GM06990 (cell line): ENCODE measurements around the gene LCA5.
"Not testable (repeated sequence)": the region's sequence is repeated elsewhere in the genome, so short reads cannot be mapped to it uniquely, and the experiment has no call there.

Experiments used
- DNase-seq: peaks from one replicate; pipeline ENCODE4 v3.0.0-alpha.2; 2011; ENCODE audit not compliant: insufficient read length; ENCODE audit errors: extremely low read depth
- H3K27me3 ChIP-seq: replicated peaks from 2 replicates; pipeline ENCODE4 v1.6.0; 2011; ENCODE audit warnings: low read length; ENCODE audit not compliant: control insufficient read depth, insufficient read depth
- H3K36me3 ChIP-seq: 2 replicates; pipeline ENCODE4 v1.5.1; 2011; ENCODE audit warnings: low read length; ENCODE audit not compliant: control insufficient read depth, insufficient read depth
- H3K4me3 ChIP-seq: replicated peaks from 2 replicates; pipeline ENCODE4 v1.5.1; 2011; ENCODE audit warnings: low read depth, mild to moderate bottlenecking, control low read depth, low read length
- TF ChIP-seq, protein P1 (sequence below): IDR thresholded peaks from 2 replicates; pipeline ENCODE4 v1.5.1; 2011; ENCODE audit warnings: low read length, control low read depth, mild to moderate bottlenecking, inconsistent platforms; ENCODE audit not compliant: insufficient read depth, poor library complexity, severe bottlenecking

The LCA5 gene

DNA sequence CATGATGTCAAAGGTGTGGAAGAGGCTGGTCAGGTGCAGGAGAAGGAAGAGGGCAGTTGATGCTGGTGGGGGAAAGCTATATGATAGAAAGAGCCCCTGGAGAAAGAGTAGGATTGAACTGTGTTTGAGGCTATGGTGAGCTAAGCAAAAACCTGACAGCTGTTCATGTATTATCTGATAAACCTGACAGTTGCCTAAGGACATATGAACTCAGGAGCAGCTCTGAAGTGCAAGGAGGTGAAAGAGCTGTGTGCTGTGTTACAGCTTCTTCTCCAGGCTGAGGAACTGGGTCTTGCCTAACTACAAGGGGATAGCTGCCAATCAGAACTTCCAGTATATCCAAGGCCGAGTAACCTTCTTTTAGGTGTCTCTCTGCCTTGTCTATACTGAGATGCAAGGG is 81.8 kb downstream of the LCA5 start:
- Histone ChIP-seq H3K27me3 (no peaks in the 10 kb centered on the region), H3K4me3 (no peak overlapping the region), H3K36me3 (no peaks in the 10 kb centered on the region)
- TF ChIP-seq, protein P1, sequence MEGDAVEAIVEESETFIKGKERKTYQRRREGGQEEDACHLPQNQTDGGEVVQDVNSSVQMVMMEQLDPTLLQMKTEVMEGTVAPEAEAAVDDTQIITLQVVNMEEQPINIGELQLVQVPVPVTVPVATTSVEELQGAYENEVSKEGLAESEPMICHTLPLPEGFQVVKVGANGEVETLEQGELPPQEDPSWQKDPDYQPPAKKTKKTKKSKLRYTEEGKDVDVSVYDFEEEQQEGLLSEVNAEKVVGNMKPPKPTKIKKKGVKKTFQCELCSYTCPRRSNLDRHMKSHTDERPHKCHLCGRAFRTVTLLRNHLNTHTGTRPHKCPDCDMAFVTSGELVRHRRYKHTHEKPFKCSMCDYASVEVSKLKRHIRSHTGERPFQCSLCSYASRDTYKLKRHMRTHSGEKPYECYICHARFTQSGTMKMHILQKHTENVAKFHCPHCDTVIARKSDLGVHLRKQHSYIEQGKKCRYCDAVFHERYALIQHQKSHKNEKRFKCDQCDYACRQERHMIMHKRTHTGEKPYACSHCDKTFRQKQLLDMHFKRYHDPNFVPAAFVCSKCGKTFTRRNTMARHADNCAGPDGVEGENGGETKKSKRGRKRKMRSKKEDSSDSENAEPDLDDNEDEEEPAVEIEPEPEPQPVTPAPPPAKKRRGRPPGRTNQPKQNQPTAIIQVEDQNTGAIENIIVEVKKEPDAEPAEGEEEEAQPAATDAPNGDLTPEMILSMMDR = no peak
- no peak for DNase-seq

DNA sequence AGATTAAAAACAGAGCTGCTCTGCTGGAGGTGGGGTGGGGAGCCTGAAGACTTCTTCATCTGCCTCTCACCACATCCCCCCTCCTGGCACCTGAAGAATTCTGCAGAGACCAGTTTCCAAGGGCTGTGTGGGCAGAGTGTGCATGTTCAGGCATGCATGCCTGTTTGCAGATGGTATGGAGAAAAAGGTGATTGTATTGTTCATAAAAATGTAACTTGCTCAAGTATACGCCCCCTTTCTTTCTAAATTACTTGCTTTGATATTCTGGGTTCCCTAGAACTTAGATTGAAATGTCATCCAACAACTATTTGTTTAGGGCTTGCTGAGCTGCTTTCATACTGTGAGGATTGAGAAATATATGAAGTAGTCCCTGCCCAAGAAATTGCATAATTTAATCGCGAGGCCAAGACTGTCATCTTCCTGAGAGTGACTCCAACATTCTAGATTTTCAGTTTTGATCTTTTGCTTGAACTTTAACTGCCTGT is 83.6 kb downstream of the LCA5 start:
- TF ChIP-seq, protein P1 = no peak
- Histone ChIP-seq H3K4me3 (no peak overlapping the region), H3K27me3 (no peaks in the 10 kb centered on the region), H3K36me3 (no peaks in the 10 kb centered on the region)
- no peak for DNase-seq

DNA sequence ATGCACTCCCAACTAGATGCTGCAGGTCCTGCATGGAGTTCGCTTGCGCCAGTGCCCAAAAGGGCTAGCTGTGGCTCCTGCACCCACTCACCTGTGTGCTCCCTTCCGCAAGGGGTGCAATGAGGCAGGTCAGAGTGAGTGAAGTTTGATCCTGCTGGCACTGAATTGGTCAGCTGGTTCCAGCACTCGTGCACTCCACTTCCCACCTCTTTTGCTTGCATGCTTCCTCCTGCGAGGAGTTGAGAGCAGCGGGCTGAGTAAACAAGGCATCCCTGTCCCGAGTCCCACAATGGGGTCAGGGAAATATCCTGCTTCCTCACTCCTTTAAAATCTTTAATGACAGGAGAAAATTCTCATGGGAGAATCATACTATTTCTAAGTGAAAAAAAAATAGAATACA is 86.2 kb downstream of the LCA5 start:
- DNase-seq = no peak
- Histone ChIP-seq H3K4me3 (no peak overlapping the region), H3K27me3 (no peaks in the 10 kb centered on the region), H3K36me3 (no peaks in the 10 kb centered on the region)
- TF ChIP-seq, protein P1 = no peak

DNA sequence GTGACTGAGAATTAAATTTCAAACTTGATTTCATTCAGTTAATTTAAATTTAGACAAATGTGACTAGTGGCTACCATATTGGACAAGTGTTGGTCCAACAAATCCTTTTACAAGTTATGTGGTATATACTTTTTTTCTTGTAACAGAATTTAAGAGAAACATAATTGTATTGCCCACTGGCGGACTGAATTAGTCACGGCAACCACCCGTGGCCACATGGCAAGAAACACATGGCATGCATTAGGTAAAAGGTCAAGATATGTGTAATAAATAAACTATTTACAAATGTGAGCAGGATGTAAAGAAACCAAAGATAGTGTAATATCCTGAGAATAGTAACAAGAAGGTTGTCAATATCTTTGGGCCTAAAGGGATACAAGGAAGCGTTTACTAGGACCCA is 91.2 kb downstream of the LCA5 start:
- TF ChIP-seq, protein P1 = no peak
- H3K4me3 ChIP-seq = no peak overlapping the region
- H3K27me3 ChIP-seq = no peaks in the 10 kb centered on the region
- no peaks in the 10 kb centered on the region for H3K36me3 ChIP-seq
- no peak for DNase-seq

DNA sequence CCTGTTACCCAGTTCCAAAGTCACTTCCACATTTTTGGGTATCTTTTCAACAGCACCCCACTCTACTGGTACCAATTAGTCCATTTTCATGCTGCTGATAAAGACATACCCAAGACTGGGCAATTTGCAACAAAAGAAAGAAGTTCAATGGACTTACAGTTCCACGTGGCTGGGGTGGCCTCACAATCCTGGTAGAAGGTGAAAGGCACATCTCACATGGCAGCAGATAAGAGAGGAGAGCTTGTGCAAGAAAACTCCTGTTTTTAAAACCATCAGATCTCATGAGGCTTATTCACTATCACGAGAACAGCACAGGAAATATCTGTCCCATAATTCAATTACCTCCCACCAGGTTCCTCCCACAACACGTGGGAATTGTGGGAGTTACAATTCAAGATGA is 93.4 kb downstream of the LCA5 start:
- not testable (repeated sequence) for H3K4me3 ChIP-seq, H3K27me3 ChIP-seq, H3K36me3 ChIP-seq, DNase-seq

DNA sequence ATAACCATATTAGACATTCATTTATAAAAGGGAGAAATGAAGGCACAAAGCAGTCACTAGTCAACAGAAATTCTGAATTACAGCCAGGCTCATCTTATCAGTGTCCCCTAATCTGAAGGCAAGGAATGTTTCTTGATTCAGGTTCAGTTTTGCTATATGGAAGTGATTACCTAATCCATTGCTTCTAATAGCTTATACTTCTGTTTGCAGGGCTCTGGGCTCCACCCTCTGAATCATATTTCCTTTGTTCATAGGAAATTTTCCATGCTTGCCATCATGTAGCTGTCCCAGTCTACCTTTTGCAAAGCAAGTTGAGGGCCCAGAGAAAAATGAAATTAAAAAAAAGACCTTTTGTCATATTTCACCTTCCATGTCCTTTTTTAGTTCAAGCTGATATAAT is 96.0 kb downstream of the LCA5 start:
- Histone ChIP-seq H3K36me3 (no peaks in the 10 kb centered on the region), H3K4me3 (no peak overlapping the region), H3K27me3 (no peaks in the 10 kb centered on the region)
- no peak for DNase-seq
- TF ChIP-seq, protein P1 = no peak
